Testis (tissue), 3 donors: ENCODE measurements around the gene VWA3B. TPM values are rescaled to one million over a fixed set of nuclear protein-coding genes. Genes with fewer than 3 reads are reported as not detected.

Experiments used
- DNase-seq: peaks from one replicate; pipeline ENCODE4 v3.0.0-alpha.2; 2019
- H3K27ac ChIP-seq, 2 donors: fragments of 200-600 bp; sonication (generic); one replicate each; pipeline ENCODE4 v1.5.1; 2019
- H3K27me3 ChIP-seq: fragments of 200-600 bp; sonication (generic); one replicate; pipeline ENCODE4 v1.5.1; 2019
- H3K36me3 ChIP-seq: fragments of 200-600 bp; sonication (generic); one replicate; pipeline ENCODE4 v1.5.1; 2017; ENCODE audit warnings: low read depth; ENCODE audit errors: missing control alignments
- H3K4me1 ChIP-seq: fragments of 200-600 bp; sonication (generic); one replicate; pipeline ENCODE4 v1.5.1; 2019
- H3K4me3 ChIP-seq, 2 donors: fragments of 200-600 bp; sonication (generic); one replicate each; pipeline ENCODE4 v1.5.1; 2017 to 2019
- H3K9me3 ChIP-seq: fragments of 200-600 bp; sonication (generic); one replicate; pipeline ENCODE4 v1.5.1; 2017
- POLR2A ChIP-seq: fragments of 450-650 bp; IDR thresholded peaks from one replicate; pipeline ENCODE4 v1.6.1; 2017; ENCODE audit warnings: antibody characterized with exemption, mild to moderate bottlenecking, moderate library complexity
- WGBS, 2 donors: methylation state at CpG; one replicate each; pipeline ENCODE4 v1.1.5; 2018; 5-methylcytosine and 5-hydroxymethylcytosine counted together
- intact Hi-C: fragments of 100-400 bp; cut with DNase I; formaldehyde crosslinking; loops from one replicate; pipeline ENCODE4 v1.15.1; 2023; ENCODE audit warnings: low total_unique reads
- polyA plus RNA-seq: library from polyadenylated mRNA; stranded (reverse); fragments of 350-450 nt; fragmentation: Illumina TruSeq; extraction: RNeasy Lipid Tissue Mini Kit (QIAGEN cat#74804); gene quantifications from one replicate; pipeline ENCODE4 v1.2.3, GENCODE V29; 2014; ENCODE audit warnings: low read depth, low replicate concordance; ENCODE audit not compliant: insufficient read depth
- total RNA-seq, 2 donors: library from RNA; depleted of rRNA; stranded (reverse); fragments of >200 nt; gene quantifications; one replicate each; pipeline ENCODE4 v1.2.3, GENCODE V29; 2016
- TF ChIP-seq, protein P1 (sequence below), 3 experiments: fragments of 450-650 bp in 2 of 3; fragments of 200-600 bp in 1 of 3; sonication (generic) in 1 of 3; IDR thresholded peaks; one replicate each; pipeline ENCODE4 v1.5.1; 2016 to 2019; ENCODE audit warnings: antibody characterized with exemption in 3 of 3, mild to moderate bottlenecking in 2 of 3, moderate library complexity in 1 of 3

VWA3B gene
- total and polyA plus RNA-seq, 3 donors from 2014 or later, result 27.0 to 118 (median 81.6) TPM

- no peak for DNase-seq
Observed at GRCh38 chr2:98067160-98067559, 19.8 kb upstream of the VWA3B start.

DNA sequence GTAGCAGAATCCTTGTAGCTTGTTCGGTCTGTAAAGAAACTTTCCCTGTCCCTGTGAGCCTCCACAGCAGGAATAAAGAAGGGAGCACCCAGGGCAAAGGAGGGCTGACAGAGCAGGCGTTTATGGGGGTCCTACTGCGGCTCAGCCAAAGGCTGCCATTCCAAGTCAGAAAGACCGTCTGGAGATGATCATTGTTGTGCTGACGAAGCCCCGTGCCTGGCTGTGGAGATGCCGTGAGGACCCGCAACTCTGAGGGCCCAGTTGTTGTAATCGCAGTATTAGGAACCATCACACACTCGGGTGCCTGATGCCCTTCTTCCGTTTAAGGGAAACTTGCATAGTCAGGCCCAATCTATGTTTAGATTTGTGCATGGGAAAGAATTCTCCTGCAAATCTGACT, 16.9 kb upstream of the VWA3B start:
- no peaks in the 10 kb centered on the region for H3K4me1 ChIP-seq
- no peak overlapping the region for H3K4me3 ChIP-seq
- no peaks in the 10 kb centered on the region for H3K9me3 ChIP-seq
- H3K27ac ChIP-seq, result no peak overlapping the region
- 46 to 51% methylated on average over 11 of the region's 11 CpGs for WGBS, 2 donors
- H3K27me3 ChIP-seq, result no peaks in the 10 kb centered on the region
- H3K36me3 ChIP-seq, result no peaks in the 10 kb centered on the region
- DNase-seq, result no peak
- TF ChIP-seq, protein P1, sequence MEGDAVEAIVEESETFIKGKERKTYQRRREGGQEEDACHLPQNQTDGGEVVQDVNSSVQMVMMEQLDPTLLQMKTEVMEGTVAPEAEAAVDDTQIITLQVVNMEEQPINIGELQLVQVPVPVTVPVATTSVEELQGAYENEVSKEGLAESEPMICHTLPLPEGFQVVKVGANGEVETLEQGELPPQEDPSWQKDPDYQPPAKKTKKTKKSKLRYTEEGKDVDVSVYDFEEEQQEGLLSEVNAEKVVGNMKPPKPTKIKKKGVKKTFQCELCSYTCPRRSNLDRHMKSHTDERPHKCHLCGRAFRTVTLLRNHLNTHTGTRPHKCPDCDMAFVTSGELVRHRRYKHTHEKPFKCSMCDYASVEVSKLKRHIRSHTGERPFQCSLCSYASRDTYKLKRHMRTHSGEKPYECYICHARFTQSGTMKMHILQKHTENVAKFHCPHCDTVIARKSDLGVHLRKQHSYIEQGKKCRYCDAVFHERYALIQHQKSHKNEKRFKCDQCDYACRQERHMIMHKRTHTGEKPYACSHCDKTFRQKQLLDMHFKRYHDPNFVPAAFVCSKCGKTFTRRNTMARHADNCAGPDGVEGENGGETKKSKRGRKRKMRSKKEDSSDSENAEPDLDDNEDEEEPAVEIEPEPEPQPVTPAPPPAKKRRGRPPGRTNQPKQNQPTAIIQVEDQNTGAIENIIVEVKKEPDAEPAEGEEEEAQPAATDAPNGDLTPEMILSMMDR (IDR thresholded peaks at IDR 0.05), result no peak
- intact Hi-C loops, result no loop called here

More at GRCh38 chr2:98067160-98067559, 19.8 kb upstream of the VWA3B start:
- TF ChIP-seq, protein P1 (IDR thresholded peaks at IDR 0.05), result no peak
- no peak for TF ChIP-seq POLR2A
- H3K27ac ChIP-seq, result no peak overlapping the region
- no peaks in the 10 kb centered on the region for H3K9me3 ChIP-seq
- H3K4me1 ChIP-seq, result no peaks in the 10 kb centered on the region
- H3K4me3 ChIP-seq, result no peak overlapping the region
- no peaks in the 10 kb centered on the region for H3K27me3 ChIP-seq
- no peaks in the 10 kb centered on the region for H3K36me3 ChIP-seq
- 83 to 92% methylated on average over 5 of the region's 5 CpGs for WGBS, 2 donors
- intact Hi-C loops, result no loop called here

DNA sequence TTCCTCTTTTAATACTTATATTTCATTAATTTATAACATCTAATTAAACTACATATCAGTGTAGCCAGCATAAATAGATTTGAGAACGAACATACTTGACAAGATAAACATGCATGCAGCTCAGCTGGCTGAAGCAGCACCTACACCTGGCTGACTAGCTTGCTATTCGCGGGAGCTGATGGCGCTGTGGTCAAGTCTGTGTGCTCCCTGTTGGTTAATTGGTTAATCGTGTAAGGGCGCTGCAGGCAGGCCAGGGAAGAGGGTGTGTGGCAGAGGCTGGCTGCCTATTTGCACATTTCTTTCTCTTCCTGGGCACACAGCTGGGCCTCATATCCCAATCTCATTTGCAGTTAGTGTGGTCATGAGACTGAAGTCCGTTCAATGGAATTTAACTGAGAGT, 14.5 kb upstream of the VWA3B start:
- Histone ChIP-seq H3K4me3 (no peak overlapping the region), H3K27ac (no peak overlapping the region), H3K9me3 (no peaks in the 10 kb centered on the region), H3K27me3 (no peaks in the 10 kb centered on the region), H3K4me1 (no peaks in the 10 kb centered on the region), H3K36me3 (no peaks in the 10 kb centered on the region)
- intact Hi-C loops, result no loop called here
- WGBS, 2 donors, result 80 to 85% methylated on average over 7 of the region's 7 CpGs
- DNase-seq, result no peak
- no peak for TF ChIP-seq POLR2A
- TF ChIP-seq, protein P1 (IDR thresholded peaks at IDR 0.05), result no peak

- 88 to 89% methylated on average over 2 of the region's 2 CpGs for WGBS, 2 donors
- Histone ChIP-seq H3K4me1 (no peaks in the 10 kb centered on the region), H3K36me3 (no peaks in the 10 kb centered on the region), H3K27ac (no peak overlapping the region), H3K4me3 (no peak overlapping the region), H3K9me3 (no peaks in the 10 kb centered on the region), H3K27me3 (no peaks in the 10 kb centered on the region)
- no peak for TF ChIP-seq POLR2A
- TF ChIP-seq, protein P1 (IDR thresholded peaks at IDR 0.05), result no peak
- intact Hi-C loops, result no loop called here
- DNase-seq, result no peak
Observed at GRCh38 chr2:98078701-98079100, 8.3 kb upstream of the VWA3B start.

GRCh38 chr2:98084151-98084868, 2.7 kb upstream of the VWA3B start:
- WGBS, 2 donors, result 68 to 77% methylated on average over 5 of the region's 5 CpGs
- intact Hi-C loops, result no loop called here
- TF ChIP-seq POLR2A, result no peak
- TF ChIP-seq, protein P1 (IDR thresholded peaks at IDR 0.05), result no peak
- Histone ChIP-seq H3K27me3 (no peaks in the 10 kb centered on the region), H3K4me3 (no peak overlapping the region), H3K27ac (no peak overlapping the region), H3K4me1 (no peaks in the 10 kb centered on the region), H3K36me3 (no peaks in the 10 kb centered on the region), H3K9me3 (no peaks in the 10 kb centered on the region)
- DNase-seq, result no peak
